GM18502 (cell line): Measurements from ENCODE around the gene HERC4.
"Not testable (repeated sequence)": the region's sequence is repeated elsewhere in the genome, so short reads cannot be mapped to it uniquely, and the experiment has no call there.

Experiments used
- ATAC-seq: cut with Tn5 transposase; IDR thresholded peaks from one replicate; pipeline ENCODE4 v1.9.1; 2021; ENCODE audit warnings: mild to moderate bottlenecking; ENCODE audit not compliant: unreplicated experiment, poor library complexity

HERC4 gene

DNA sequence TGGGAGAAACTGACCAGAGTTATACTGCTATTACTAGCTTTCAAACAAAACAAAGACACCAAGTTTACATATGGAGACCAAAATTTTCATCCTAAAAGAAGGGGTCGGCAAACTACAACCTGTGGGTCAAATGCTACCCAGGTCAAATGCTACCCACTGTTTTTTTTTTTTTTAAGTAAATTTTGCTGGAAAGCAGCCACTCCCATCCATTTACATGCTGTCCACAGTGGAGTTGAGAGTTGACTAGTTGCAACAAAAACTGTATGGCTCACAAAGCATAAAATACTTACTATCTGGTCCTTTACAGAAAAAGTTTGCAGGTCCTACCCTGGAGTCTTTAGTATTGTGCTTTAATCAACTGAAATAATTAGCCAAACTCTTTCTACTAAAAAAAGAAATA is 99.2 kb downstream of the HERC4 start:
- ATAC-seq = no peak

- ATAC-seq = no peak
Measured at GRCh38 chr10:67971311-67971710, 103.8 kb downstream of the HERC4 start.

- ATAC-seq = no peak
Measured at GRCh38 chr10:67969875-67970274, 105.2 kb downstream of the HERC4 start.

GRCh38 chr10:67966035-67966434 is 109.0 kb downstream of the HERC4 start:
- ATAC-seq = not testable (repeated sequence)

DNA sequence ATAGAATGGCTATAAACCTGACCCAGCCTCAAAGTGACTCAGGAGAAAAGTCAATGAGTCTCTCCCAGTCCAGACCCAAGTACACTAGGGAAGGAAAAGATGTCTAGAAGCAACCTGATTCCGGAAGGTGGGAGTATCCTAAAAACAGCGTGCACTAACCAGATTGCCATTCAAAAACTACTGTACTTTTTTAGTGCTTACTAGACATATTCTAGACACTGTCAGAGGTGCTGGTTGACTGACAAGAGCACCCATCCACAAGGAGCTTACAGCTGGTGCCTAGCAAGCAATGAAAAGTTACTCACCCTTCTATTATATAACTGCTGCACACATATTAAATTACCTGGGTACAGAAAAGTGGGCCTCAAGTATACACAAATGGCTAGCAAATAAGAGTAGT is 109.6 kb downstream of the HERC4 start:
- ATAC-seq = no peak

DNA sequence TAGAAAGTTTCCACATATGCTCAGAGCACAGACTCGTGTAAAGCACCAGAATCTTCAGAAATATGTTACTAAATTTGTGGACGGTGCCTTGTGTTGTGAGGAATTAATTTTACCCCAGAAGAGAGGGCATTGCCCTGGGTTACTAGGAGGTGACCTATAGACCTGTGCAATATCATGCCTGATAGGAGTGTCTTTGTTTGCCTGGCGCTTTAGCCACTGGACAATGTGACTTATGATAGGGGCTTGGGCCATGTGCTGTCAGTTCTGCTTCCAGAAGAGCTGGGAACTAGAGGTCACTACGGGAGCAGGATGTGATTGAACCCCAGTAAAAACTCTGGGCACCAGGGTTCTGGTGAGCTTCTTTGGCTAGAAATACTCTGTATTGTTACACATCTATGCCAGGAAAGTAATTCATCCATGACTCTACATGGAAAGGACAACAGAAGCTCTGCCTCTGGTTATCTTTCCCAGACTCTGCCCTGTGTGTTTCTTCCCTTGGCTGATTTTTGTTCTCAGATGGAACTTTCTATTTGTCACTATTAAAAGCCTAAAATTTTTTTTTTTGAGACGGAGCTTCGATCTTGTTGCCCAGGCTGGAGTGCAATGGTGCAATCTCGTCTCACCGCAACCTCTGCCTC is 115.1 kb downstream of the HERC4 start:
- ATAC-seq = no peak

GRCh38 chr10:67955614-67956013 is 119.5 kb downstream of the HERC4 start:
- ATAC-seq = no peak

DNA sequence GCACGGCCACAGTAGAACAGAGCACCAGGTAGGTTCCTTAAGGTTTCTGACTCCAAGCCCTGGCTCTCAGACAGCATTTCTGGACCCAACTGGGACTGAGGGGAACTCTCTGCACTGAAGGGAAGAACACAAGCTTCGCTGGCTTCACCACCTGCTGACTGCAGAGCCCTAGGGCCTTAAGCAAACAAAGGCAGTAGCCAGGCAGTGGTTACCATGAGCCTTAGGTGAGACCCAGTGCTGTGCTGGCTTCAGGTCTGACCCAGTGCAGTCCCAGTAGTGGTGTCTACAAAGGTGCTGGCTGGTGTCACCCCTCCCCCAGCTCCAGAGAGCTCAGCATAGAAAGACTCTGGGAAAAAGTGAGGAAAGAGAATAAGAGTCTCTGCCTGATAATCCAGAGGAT is 131.2 kb downstream of the HERC4 start:
- ATAC-seq = no peak

GRCh38 chr10:67936416-67936815 is 138.7 kb downstream of the HERC4 start:
- ATAC-seq = no peak

DNA sequence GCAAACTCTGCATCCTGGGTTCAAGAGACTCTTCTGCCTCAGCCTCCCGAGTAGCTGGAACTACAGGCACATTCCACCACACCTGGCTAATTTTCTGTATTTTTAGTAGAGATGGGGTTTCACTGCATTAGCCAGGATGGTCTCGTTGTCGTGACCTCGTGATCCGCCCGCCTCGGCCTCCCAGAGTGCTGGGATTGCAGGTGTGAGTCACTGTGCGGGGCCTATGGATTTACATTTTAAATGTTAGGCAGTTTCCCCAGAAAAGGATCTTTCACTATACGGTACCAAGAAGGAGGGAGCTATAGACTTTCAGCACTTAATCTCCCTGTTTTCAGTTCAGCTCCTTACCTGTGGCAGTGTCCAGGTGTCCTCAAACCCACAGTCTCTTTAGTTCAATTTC is 139.9 kb downstream of the HERC4 start:
- ATAC-seq = no peak

- ATAC-seq = no peak
Measured at GRCh38 chr10:67934336-67934735, 140.7 kb downstream of the HERC4 start.

DNA sequence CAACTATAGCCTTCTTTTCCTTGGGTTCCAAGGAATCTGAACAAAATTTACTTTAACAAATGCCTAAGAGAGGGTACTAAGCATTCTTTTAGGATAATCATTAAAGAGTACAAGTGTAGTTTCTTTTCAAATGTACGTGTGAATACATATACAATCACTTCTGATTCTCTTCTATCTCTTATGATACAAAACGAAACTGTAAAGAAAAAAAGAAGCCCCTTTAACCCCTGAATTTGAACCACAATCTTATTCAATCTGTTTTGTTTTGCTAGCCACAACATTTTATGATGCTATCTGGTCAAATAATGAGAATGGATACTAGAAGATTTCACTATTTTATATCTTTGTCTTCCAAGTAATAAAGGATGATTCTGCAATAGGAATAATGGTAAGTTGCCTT is 141.9 kb downstream of the HERC4 start:
- ATAC-seq = no peak

- no peak for ATAC-seq
Measured at GRCh38 chr10:67926951-67927350, 148.1 kb downstream of the HERC4 start.

GRCh38 chr10:67925449-67926005 is 149.6 kb downstream of the HERC4 start:
- ATAC-seq = no peak

DNA sequence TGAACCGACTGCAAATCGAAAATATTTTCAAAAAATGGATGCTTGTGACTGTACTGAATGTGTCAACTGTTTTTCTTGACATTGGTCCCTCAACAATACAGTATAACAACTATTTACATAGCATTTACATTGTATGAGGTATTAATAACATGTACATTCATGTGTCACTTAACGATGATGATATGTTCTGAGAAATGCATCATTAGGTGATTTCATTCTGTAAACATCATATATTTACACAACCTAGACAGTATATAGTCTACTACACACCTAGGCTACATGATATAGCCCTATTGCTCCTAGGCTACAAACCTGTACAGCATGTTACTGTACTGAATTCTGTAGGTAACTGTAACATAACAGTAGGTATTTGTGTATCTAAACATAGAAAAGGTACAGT is 150.9 kb downstream of the HERC4 start:
- no peak for ATAC-seq

DNA sequence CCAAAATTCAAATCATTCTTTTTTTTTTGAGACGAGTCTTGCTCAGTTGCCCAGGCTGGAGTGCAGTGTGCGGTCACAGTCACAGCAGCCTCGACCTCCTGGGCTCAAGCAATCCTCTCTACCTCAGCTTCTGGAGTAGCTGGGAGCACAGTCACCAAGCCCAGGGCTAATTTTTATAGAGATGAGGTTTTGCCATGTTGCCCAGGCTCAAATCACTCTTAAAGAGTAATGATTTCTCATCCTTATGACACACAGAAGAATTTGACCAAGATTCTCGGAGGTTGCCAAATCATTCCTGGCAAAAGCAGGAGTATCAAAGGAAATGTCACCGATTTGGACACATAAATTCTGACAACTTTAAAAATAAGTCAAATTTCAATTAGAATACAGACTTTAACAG is 151.5 kb downstream of the HERC4 start:
- ATAC-seq = no peak

- ATAC-seq = no peak
Measured at GRCh38 chr10:67921065-67921464, 154.0 kb downstream of the HERC4 start.

DNA sequence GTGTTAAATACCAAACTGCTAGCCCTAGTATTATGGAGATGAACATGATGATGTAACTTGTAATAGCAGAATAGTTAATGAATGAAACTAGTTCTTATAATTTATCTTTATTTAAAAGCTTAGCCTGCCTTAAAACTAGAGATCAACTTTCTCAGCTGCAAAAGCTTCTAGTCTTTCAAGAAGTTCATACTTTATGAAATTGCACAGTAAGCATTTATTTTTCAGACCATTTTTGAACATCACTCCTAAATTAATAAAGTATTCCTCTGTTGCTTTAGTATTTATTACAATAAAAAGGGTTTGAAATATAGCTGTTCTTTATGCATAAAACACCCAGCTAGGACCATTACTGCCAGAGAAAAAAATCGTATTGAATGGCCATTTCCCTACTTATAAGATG is 157.4 kb downstream of the HERC4 start:
- ATAC-seq = no peak

DNA sequence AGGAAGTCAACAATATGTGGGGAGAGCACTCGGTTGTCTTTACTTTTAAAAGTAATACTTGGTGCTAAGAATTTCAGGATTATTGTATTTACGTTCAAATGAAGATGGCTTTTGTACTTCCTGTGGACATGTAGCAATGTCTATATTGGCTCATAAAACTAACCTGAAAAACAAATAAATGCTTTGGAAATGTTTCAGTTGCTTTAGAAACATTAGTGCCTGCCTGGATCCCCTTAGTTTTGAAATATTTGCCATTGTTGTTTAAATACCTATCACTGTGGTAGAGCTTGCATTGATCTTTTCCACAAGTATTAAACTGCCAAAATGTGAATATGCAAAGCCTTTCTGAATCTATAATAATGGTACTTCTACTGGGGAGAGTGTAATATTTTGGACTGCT is 157.9 kb downstream of the HERC4 start:
- no peak for ATAC-seq

GRCh38 chr10:67914777-67915340 is 160.2 kb downstream of the HERC4 start:
- no peak for ATAC-seq

GRCh38 chr10:67912331-67912946 is 162.6 kb downstream of the HERC4 start:
- ATAC-seq = no peak

GRCh38 chr10:67903581-67903980 is 171.5 kb downstream of the HERC4 start:
- ATAC-seq = no peak
